Astrocyte of the cerebellum (primary cell): ENCODE results near the gene ICE2.
A peak's percentile ranks its signal among the peaks of the same experiment; 100 is the strongest.

Experiments
- DNase-seq: peaks from one replicate; pipeline ENCODE4 v3.0.0-alpha.2; 2011; ENCODE audit warnings: low read depth
- H3K4me3 ChIP-seq: 2 replicates; pipeline ENCODE4 v1.5.1; 2011; ENCODE audit warnings: mild to moderate bottlenecking, low read depth, low read length, moderate library complexity
- in situ Hi-C: cut with HindIII; loops from 2 replicates; pipeline ENCODE4 v1.10.0; 2017; ENCODE audit warnings: low sequenced_read_pairs
- TF ChIP-seq, protein P1 (sequence below): IDR thresholded peaks from 2 replicates; pipeline ENCODE4 v1.5.1; 2012; ENCODE audit warnings: low read length, low read depth, moderate library complexity, mild to moderate bottlenecking; ENCODE audit errors: missing control alignments

ICE2 gene

GRCh38 chr15:60476713-60477112 lies 2.2 kb downstream of the ICE2 start:
- H3K4me3 ChIP-seq = peak overlapping the region; percentile 5
- in situ Hi-C loops = no loop called here
- peak; percentile 49 for DNase-seq
- TF ChIP-seq, protein P1, sequence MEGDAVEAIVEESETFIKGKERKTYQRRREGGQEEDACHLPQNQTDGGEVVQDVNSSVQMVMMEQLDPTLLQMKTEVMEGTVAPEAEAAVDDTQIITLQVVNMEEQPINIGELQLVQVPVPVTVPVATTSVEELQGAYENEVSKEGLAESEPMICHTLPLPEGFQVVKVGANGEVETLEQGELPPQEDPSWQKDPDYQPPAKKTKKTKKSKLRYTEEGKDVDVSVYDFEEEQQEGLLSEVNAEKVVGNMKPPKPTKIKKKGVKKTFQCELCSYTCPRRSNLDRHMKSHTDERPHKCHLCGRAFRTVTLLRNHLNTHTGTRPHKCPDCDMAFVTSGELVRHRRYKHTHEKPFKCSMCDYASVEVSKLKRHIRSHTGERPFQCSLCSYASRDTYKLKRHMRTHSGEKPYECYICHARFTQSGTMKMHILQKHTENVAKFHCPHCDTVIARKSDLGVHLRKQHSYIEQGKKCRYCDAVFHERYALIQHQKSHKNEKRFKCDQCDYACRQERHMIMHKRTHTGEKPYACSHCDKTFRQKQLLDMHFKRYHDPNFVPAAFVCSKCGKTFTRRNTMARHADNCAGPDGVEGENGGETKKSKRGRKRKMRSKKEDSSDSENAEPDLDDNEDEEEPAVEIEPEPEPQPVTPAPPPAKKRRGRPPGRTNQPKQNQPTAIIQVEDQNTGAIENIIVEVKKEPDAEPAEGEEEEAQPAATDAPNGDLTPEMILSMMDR = no peak

GRCh38 chr15:60473135-60473534 lies 5.8 kb downstream of the ICE2 start:
- DNase-seq = no peak
- in situ Hi-C loops = no loop called here
- TF ChIP-seq, protein P1 = no peak

GRCh38 chr15:60471314-60471713 lies 7.6 kb downstream of the ICE2 start:
- DNase-seq = no peak
- in situ Hi-C loops = no loop called here
- H3K4me3 ChIP-seq = no peak overlapping the region
- TF ChIP-seq, protein P1 = no peak

More at GRCh38 chr15:60473135-60473534, 5.8 kb downstream of the ICE2 start:
- H3K4me3 ChIP-seq = no peak overlapping the region

DNA sequence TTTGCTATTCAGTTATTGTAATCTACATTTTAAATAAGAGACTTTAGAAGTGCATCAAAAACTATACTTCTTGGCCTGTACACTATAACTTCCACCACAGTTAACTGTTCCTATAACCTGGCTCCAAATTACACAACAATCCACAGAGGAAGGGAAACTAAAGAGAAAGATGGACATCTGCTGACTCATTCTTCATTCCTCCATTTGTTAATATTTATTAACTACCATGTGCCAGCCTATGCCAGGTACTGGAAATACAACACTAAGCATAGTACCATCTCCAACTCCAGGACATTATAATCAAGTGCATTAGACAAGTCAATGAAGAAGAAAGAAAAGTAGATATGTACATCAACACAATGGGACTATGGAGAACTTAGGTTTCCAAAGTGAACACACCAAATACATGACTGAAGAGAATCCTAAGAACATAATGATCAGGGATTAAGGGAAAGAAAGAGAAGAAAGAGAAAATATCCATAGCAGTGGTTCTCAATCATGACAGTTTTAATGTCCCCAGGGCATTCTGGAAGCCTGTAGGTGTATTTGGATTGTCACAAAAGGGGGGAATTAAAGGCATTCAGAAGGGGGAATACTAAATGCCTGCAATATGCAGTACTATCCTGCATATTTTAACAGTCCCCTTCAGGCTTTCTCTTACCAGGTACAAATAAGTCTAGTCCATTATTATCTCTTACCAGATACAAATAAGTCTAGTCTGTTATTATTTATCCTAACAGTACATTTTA lies 8.9 kb downstream of the ICE2 start:
- TF ChIP-seq, protein P1 = no peak
- DNase-seq = no peak
- H3K4me3 ChIP-seq = no peak overlapping the region
- in situ Hi-C loops = no loop called here

- no peak for DNase-seq
- TF ChIP-seq, protein P1 = no peak
- H3K4me3 ChIP-seq = no peak overlapping the region
- in situ Hi-C loops = no loop called here
These were observed 13.9 kb downstream of the ICE2 start for GRCh38 chr15:60464836-60465630.

DNA sequence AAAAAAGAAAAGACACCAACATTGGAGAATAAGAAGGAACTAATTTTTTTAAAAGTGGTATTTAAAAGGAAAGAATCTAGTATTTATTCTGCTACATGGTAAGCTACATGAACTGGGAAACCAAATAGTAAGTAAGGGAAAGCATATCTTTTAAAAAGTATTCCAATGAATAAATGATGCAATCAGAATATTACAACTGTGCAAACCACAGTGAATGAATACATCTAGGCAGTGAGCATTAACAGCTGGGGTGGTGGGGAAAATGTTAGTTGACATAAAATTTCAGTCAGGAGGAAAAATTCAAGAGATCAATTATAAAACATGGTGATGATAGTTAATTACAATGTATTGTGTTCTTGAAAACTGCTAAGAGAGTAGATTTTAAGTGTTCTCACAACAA lies 16.9 kb downstream of the ICE2 start:
- H3K4me3 ChIP-seq = no peak overlapping the region
- in situ Hi-C loops = no loop called here
- TF ChIP-seq, protein P1 = no peak
- DNase-seq = no peak
